Upper lobe of left lung (tissue), 4 donors: Measurements from ENCODE around the gene CDX1.

Source experiments
- POLR2AphosphoS5 ChIP-seq, 2 donors: sonication (generic); formaldehyde crosslinking; IDR thresholded peaks; one replicate each; pipeline ENCODE4 v1.5.1; 2017; ENCODE audit warnings: antibody characterized with exemption in 2 of 2
- TF ChIP-seq, protein P1 (sequence below), 6 experiments: fragments of 450-650 bp in 4 of 6; fragments of 200-600 bp in 2 of 6; sonication (generic) in 2 of 6; IDR thresholded peaks; one replicate each; pipeline ENCODE4 v1.5.1; 2016 to 2019; ENCODE audit warnings: antibody characterized with exemption in 6 of 6

GRCh38 chr5:150133581-150134197, 32.9 kb upstream of the CDX1 start:
- TF ChIP-seq, protein P1, sequence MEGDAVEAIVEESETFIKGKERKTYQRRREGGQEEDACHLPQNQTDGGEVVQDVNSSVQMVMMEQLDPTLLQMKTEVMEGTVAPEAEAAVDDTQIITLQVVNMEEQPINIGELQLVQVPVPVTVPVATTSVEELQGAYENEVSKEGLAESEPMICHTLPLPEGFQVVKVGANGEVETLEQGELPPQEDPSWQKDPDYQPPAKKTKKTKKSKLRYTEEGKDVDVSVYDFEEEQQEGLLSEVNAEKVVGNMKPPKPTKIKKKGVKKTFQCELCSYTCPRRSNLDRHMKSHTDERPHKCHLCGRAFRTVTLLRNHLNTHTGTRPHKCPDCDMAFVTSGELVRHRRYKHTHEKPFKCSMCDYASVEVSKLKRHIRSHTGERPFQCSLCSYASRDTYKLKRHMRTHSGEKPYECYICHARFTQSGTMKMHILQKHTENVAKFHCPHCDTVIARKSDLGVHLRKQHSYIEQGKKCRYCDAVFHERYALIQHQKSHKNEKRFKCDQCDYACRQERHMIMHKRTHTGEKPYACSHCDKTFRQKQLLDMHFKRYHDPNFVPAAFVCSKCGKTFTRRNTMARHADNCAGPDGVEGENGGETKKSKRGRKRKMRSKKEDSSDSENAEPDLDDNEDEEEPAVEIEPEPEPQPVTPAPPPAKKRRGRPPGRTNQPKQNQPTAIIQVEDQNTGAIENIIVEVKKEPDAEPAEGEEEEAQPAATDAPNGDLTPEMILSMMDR (IDR thresholded peaks at IDR 0.05), result no peak
- no peak for TF ChIP-seq POLR2AphosphoS5 (IDR thresholded peaks at IDR 0.05)
